Esophagus squamous epithelium (tissue), 5 donors: ENCODE measurements around the gene CHMP2A. TPM values are rescaled to one million over a fixed set of nuclear protein-coding genes. Genes with fewer than 3 reads are reported as not detected.

Source experiments
- DNase-seq: peaks from one replicate; lab custom pipeline; 2025; lab: John Stamatoyannopoulos, UW
- H3K27ac ChIP-seq, 4 donors: fragments of 200-600 bp; sonication (generic); one replicate each; pipeline ENCODE4 v1.5.1; 2016 to 2019; ENCODE audit warnings: mild to moderate bottlenecking in 1 of 4
- H3K27me3 ChIP-seq, 4 donors: fragments of 200-600 bp; sonication (generic); 1 replicate in 3 of 4; 2 replicates in 1 of 4; pipeline versions ENCODE4 v1.5.1 to v1.6.0; 2017 to 2021; ENCODE audit warnings: antibody characterized with exemption in 1 of 4
- H3K36me3 ChIP-seq, 3 donors: fragments of 200-600 bp; sonication (generic); one replicate each; pipeline ENCODE4 v1.5.1; 2016 to 2019
- H3K4me1 ChIP-seq, 3 donors: fragments of 200-600 bp; sonication (generic); one replicate each; pipeline ENCODE4 v1.5.1; 2017 to 2019
- H3K4me3 ChIP-seq, 4 donors: fragments of 200-600 bp; sonication (generic); 1 replicate in 3 of 4; 2 replicates in 1 of 4; pipeline ENCODE4 v1.5.1; 2016 to 2019; ENCODE audit warnings: mild to moderate bottlenecking in 2 of 4, moderate library complexity in 1 of 4
- H3K9me3 ChIP-seq, 3 donors: fragments of 200-600 bp; sonication (generic); one replicate each; pipeline ENCODE4 v1.5.1; 2016 to 2019
- POLR2A ChIP-seq, 4 donors: fragments of 450-650 bp; IDR thresholded peaks; one replicate each; pipeline ENCODE4 v1.6.1; 2017; ENCODE audit warnings: antibody characterized with exemption in 4 of 4, mild to moderate bottlenecking in 4 of 4, moderate library complexity in 3 of 4
- WGBS, 2 donors: methylation state at CpG; one replicate each; pipeline ENCODE4 v1.1.5; 2018; 5-methylcytosine and 5-hydroxymethylcytosine counted together
- intact Hi-C: fragments of 100-400 bp; cut with DNase I; formaldehyde crosslinking; loops from one replicate; pipeline ENCODE4 v1.15.0; 2022
- total RNA-seq, 4 donors: library from RNA; depleted of rRNA; stranded (reverse); fragments of >200 nt; gene quantifications; one replicate each; pipeline ENCODE4 v1.1.0, GENCODE V29; 2016
- TF ChIP-seq, protein P1 (sequence below), 6 experiments: fragments of 450-650 bp in 4 of 6; fragments of 200-600 bp in 2 of 6; sonication (generic) in 2 of 6; IDR thresholded peaks; one replicate each; pipeline ENCODE4 v1.5.1; 2016 to 2019; ENCODE audit warnings: antibody characterized with exemption in 6 of 6, mild to moderate bottlenecking in 4 of 6, moderate library complexity in 4 of 6
- donor health status: DM: yes; HTN: yes; CAD: no.

The CHMP2A gene
- total RNA-seq, 4 donors from 2014 or later = 76.5 to 99.5 (median 86.6) TPM

DNA sequence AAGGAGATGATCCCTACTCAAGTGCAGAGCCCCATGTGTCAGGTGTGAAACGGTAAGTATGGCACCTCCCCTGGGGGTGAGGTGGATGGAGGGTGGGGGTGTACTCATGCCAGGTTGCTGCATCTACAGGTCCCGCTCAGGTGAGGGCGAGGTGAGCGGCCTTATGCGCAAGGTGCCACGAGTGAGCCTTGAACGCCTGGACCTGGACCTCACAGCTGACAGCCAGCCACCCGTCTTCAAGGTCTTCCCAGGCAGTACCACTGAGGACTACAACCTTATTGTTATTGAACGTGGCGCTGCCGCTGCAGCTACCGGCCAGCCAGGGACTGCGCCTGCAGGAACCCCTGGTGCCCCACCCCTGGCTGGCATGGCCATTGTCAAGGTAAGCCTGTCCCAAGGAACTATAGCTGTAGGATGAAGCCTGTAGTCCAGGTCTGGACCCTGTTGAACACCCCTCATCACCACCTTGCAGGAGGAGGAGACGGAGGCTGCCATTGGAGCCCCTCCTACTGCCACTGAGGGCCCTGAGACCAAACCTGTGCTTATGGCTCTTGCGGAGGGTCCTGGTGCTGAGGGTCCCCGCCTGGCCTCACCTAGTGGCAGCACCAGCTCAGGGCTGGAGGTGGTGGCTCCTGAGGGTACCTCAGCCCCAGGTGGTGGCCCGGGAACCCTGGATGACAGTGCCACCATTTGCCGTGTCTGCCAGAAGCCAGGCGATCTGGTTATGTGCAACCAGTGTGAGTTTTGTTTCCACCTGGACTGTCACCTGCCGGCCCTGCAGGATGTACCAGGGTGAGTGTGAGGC is 5.8 kb downstream of the CHMP2A start:
- H3K4me3 ChIP-seq = no peak overlapping the region
- H3K27ac ChIP-seq = no peak overlapping the region
- H3K9me3 ChIP-seq = no peaks in the 10 kb centered on the region
- 80 to 94% methylated on average over 1 to 6 of the region's 20 CpGs for WGBS, 2 donors
- DNase-seq = no peak
- peaks cover 41 to 87% (median 55%) of the 10 kb centered on the region in 3 donors for H3K36me3 ChIP-seq
- intact Hi-C loops = no loop called here
- no peaks in the 10 kb centered on the region for H3K27me3 ChIP-seq
- peaks cover 25 to 54% (median 30%) of the 10 kb centered on the region in 3 donors for H3K4me1 ChIP-seq
- TF ChIP-seq, protein P1, sequence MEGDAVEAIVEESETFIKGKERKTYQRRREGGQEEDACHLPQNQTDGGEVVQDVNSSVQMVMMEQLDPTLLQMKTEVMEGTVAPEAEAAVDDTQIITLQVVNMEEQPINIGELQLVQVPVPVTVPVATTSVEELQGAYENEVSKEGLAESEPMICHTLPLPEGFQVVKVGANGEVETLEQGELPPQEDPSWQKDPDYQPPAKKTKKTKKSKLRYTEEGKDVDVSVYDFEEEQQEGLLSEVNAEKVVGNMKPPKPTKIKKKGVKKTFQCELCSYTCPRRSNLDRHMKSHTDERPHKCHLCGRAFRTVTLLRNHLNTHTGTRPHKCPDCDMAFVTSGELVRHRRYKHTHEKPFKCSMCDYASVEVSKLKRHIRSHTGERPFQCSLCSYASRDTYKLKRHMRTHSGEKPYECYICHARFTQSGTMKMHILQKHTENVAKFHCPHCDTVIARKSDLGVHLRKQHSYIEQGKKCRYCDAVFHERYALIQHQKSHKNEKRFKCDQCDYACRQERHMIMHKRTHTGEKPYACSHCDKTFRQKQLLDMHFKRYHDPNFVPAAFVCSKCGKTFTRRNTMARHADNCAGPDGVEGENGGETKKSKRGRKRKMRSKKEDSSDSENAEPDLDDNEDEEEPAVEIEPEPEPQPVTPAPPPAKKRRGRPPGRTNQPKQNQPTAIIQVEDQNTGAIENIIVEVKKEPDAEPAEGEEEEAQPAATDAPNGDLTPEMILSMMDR (IDR thresholded peaks at IDR 0.05) = no peak
- no peak for TF ChIP-seq POLR2A (IDR thresholded peaks at IDR 0.05)

DNA sequence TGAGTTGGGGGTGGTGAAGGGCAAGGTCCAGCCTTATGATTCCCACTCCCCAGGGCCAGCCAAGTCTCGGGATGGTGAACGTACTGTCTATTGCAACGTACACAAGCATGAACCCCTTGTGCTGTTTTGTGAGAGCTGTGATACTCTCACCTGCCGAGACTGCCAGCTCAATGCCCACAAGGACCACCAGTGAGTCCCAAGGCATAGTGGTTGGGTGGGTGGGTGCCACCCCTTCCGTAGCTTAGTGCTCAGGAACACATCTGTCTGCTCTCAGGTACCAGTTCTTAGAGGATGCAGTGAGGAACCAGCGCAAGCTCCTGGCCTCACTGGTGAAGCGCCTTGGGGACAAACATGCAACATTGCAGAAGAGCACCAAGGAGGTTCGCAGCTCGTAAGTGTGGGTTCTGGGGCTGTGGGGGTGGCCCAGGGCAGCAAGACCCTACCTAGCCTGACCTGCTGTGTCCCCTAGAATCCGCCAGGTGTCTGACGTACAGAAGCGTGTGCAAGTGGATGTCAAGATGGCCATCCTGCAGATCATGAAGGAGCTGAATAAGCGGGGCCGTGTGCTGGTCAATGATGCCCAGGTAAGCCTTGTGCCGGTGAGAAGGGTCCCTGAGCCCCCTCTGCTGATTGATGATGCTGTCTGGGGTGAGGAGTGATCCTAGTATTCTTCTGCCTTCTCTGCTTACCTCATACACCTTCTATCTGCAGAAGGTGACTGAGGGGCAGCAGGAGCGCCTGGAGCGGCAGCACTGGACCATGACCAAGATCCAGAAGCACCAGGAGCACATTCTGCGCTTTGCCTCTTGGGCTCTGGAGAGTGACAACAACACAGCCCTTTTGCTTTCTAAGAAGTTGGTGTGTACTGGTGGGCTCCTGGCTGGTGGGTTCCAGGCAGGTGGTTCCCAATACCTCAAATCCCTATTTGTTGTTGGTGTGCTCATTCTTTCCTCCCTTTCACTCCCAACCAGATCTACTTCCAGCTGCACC is 7.3 kb downstream of the CHMP2A start:
- peaks cover 24 to 49% (median 29%) of the 10 kb centered on the region in 3 donors for H3K4me1 ChIP-seq
- 87 to 94% methylated on average over 7 to 10 of the region's 18 CpGs for WGBS, 2 donors
- TF ChIP-seq POLR2A (IDR thresholded peaks at IDR 0.05) = no peak
- TF ChIP-seq, protein P1 (IDR thresholded peaks at IDR 0.05) = no peak
- no peak overlapping the region for H3K27ac ChIP-seq
- no peaks in the 10 kb centered on the region for H3K27me3 ChIP-seq
- intact Hi-C loops = no loop called here
- no peak overlapping the region for H3K4me3 ChIP-seq
- DNase-seq = no peak
- H3K36me3 ChIP-seq = peaks cover 41 to 74% (median 55%) of the 10 kb centered on the region in 3 donors
- no peaks in the 10 kb centered on the region for H3K9me3 ChIP-seq

DNA sequence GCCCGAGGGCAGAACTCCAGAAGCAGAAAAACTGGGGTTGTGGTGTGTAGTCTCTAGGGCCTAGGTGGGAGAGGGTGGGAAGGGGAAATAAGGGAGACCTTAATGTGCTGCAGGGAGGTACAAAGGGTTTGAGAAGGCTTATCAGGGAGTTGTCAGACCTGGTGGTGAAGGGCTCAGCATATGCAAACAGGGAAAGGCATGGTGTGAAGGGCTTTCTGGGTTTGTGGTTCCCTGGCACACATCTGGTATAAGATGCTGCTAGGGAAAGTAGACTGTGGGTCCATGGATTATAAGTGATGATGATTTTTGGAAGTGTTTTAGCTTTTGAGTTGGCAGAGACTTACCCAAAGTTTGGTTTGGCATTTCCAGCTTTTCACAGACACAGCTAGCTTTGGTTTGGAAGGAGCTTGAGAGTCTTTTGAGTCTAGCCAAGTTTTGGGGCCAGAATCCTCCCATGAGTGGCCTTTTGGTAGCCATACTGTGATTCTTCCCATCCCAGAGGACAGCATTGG is 8.8 kb downstream of the CHMP2A start:
- no peaks in the 10 kb centered on the region for H3K9me3 ChIP-seq
- no peak for TF ChIP-seq POLR2A (IDR thresholded peaks at IDR 0.05)
- TF ChIP-seq, protein P1 (IDR thresholded peaks at IDR 0.05) = no peak
- peaks cover 0 to 5% (median 0%) of the 10 kb centered on the region in 4 donors for H3K27me3 ChIP-seq
- H3K4me1 ChIP-seq = peaks cover 24 to 49% (median 29%) of the 10 kb centered on the region in 3 donors
- WGBS, 2 donors = 0 to 18% methylated on average over 1 of the region's 1 CpG
- peak overlapping the region in 3 of 4 donors; percentile 93 to 98 (median 95) for H3K27ac ChIP-seq
- intact Hi-C loops = no loop called here
- H3K36me3 ChIP-seq = peaks cover 39 to 59% (median 40%) of the 10 kb centered on the region in 3 donors
- H3K4me3 ChIP-seq = peak overlapping the region; percentile 64 to 98 (median 80)
- DNase-seq = no peak

DNA sequence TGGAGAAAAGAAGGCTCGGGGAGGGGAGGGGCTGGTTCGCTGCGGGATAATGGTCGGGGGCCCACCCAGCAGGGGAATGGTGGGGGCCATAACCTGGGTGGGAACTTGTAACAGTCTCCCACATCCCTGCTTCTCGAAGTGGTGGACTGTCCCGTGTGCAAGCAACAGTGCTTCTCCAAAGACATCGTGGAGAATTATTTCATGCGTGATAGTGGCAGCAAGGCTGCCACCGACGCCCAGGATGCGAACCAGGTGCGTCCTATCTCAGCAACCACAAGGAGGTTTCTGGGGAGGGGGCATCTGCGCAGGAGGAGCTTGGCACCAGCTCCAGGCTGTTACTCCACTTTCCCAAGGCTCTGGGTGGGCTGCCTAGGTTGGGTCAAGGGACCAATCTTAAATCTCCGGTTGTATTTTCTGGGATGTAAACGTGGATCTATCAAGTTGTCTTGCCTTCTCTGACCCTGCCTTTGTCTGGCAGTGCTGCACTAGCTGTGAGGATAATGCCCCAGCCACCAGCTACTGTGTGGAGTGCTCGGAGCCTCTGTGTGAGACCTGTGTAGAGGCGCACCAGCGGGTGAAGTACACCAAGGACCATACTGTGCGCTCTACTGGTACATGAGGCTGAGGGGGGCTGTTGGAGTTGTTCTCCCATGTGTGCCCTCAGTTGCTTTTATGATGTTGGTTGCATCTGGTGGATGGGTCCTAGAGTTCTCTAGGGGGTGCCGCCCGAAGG is 9.5 kb downstream of the CHMP2A start:
- no peak for TF ChIP-seq POLR2A (IDR thresholded peaks at IDR 0.05)
- WGBS, 2 donors = 2 to 10% methylated on average over 15 to 18 of the region's 21 CpGs
- Histone ChIP-seq H3K4me1 (peaks cover 24 to 49% (median 29%) of the 10 kb centered on the region in 3 donors), H3K4me3 (peak overlapping the region; percentile 64 to 98 (median 80)), H3K27me3 (peaks cover 0 to 6% (median 0%) of the 10 kb centered on the region in 4 donors), H3K27ac (peak overlapping the region; percentile 93 to 98 (median 95)), H3K36me3 (peaks cover 33 to 52% (median 34%) of the 10 kb centered on the region in 3 donors), H3K9me3 (no peaks in the 10 kb centered on the region)
- intact Hi-C loops = no loop called here
- DNase-seq = no peak
